Occipital lobe (tissue), 2 donors: Measurements from ENCODE around the gene GPR26. TPM values are rescaled to one million over a fixed set of nuclear protein-coding genes. Genes with fewer than 3 reads are reported as not detected.

Experiments used
- DNase-seq: peaks from one replicate; lab custom pipeline; 2025; lab: John Stamatoyannopoulos, UW
- total RNA-seq: library from RNA; depleted of rRNA; stranded (reverse); fragments of >200 nt; gene quantifications from one replicate; pipeline ENCODE4 v1.2.3, GENCODE V29; 2014

GPR26 gene
- total RNA-seq = 3.1 TPM

GRCh38 chr10:123666318-123667236 is at the start of gene GPR26:
TSS of gene GPR26 (plus strand) at chr10:123666355. CDS start at chr10:123666408, 53 bp downstream.
- no peak for DNase-seq

DNA sequence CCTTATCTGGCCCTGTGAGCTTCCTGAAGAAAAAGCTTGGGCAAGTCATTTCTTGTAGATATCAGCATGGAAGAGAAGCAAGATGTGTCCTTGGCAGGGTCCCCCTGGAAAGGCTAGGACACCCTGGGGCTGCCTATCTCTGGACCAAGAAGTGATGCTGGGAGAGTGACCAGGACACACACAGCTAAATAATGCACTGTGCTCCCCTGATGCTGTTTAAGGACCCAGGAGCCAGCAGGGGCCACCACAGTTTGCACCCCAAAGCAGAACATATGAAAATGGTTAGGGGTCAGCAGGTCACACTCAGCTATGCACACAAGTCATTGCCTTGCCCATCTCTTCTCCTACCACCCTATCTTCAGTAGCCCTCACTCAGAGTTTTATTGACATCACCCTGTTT is 47.9 kb upstream of the GPR26 start:
- DNase-seq = no peak

DNA sequence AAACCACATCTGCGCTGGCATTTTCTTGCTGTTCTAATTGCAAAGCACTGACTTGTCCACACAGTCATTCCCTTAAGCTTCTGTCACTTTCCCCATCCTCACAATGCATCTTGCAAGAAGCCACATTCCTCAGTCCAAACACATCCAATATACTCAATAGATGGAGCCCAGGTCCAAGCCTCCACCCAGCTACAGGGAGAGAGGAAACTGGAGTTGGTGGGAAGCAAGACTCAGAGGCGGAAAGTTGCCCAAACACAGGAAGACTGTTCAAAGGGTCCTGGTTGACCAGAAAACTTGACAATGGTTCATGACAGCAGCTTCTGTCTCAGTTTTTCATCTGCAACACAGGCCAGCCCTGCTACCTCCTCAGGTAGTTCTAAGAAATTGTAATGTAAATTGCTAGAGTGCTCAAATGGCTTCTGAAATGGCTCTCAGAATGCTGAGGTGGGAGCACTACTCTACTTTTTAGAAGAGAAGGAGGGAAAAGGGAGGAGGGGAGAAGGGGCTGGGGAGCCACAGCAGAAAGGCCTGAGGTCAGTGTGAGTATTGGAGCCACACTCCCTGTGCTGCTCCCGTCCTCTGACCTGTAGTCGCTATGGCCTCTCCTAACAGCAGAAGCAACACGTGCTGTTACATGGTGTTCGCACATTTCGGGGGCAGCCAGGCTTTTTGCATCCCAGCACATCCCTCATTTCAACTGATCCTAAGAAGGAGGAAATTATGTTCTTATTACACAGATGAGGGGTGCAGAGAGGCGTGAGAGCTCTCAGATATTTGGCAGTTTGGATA is 46.9 kb upstream of the GPR26 start:
- DNase-seq = no peak

- no peak for DNase-seq
These were observed 45.5 kb upstream of the GPR26 start for GRCh38 chr10:123620621-123621020.

DNA sequence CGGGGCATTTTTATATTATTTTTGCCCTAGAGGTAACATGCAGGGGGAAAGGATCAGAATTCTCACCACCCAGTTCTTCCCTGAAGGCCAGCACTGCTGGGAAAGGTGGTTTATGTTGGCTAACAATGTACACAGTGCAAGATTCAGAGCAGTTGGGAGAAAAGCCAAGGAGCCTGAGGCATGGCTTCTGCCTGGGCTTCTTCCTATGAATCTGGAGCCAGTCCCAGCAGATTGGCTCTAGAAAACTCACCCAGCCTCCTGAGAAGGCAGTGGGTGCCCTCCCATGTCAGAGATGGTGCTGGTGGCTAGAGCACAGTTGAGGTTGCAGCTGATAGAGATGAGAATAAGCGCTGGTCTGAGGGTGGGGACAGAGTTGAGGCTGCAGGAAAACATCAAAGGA is 44.7 kb upstream of the GPR26 start:
- DNase-seq = no peak

- no peak for DNase-seq
These were observed 44.2 kb upstream of the GPR26 start for GRCh38 chr10:123621916-123622315.

DNA sequence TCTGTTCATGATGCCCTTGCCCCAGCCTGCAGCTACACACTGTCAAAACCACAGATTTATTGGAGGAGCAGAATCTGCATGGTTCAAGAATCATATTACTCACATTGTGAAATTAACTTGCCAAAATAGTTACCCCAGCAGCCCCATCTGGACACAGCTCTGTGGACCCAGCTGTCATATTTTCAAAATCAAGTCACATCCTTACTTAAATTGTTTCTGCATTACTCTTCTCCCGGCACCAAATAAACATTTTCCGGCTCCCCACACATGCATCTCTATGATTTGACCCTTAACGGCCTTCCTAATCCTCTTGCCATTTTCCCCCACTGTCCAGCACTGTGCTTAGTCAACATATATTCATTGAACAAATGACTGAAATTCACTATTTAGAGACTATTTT is 43.8 kb upstream of the GPR26 start:
- DNase-seq = no peak

DNA sequence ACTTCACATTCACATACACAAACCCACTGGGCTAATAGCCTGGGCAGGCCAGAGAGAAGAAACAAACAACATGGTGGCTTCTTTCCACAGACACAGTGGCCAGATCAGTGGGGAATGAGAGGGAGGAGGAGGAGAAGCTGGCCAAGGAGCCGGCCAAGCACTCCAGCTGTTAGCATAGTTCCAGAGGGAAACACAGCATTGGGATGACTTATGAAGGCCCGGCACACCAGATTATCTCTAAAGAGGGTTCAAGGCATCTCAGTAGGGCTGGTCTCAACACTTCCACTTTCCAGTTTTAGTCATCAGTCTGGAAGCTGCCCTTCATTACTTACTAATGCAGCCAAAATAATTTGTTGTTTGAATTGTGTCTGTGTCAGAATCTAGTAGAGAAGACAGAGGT is 42.1 kb upstream of the GPR26 start:
- no peak for DNase-seq

GRCh38 chr10:123633106-123633505 is 33.0 kb upstream of the GPR26 start:
- DNase-seq = no peak

DNA sequence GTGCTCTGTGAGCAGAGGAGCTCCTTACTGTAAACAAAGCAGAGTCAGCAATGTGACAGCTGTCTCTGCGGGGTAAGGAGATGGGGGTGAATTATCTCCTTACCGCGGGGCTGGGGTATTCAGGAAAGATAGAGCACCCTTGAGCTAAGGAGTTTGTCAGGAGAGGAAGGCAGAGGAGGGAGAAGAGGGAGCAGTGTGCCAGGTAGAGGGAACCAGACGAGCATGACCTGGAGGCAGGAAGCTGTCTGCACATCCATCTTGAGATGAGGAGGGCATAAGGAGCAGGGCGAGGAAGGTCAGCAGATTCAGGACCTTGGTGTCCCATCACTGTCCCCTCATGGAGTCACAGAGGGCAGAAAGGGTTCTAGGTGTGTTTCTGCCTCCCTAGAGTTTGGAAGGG is 32.5 kb upstream of the GPR26 start:
- no peak for DNase-seq

DNA sequence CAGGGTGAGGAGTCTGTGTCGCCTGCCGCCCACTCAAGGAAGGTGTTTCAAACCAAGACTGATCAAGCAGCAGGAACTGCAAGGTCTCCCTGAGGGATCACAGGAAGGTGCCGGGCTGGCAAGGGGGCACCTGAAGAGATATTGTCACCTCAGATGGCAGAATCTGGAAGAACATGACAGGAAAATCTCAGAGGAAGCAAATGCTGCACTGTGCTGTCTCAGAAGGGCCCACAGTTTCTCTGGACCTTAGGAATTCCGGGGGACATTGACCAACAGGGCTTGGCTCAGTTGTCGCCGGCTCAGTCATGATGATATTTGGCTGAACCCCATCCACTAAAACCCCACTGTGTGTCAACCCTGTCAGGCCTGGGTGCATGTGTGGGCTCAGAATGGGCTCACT is 31.9 kb upstream of the GPR26 start:
- no peak for DNase-seq

- no peak for DNase-seq
These were observed 31.0 kb upstream of the GPR26 start for GRCh38 chr10:123635131-123635530.

- DNase-seq = no peak
These were observed 30.4 kb upstream of the GPR26 start for GRCh38 chr10:123635745-123636144.

DNA sequence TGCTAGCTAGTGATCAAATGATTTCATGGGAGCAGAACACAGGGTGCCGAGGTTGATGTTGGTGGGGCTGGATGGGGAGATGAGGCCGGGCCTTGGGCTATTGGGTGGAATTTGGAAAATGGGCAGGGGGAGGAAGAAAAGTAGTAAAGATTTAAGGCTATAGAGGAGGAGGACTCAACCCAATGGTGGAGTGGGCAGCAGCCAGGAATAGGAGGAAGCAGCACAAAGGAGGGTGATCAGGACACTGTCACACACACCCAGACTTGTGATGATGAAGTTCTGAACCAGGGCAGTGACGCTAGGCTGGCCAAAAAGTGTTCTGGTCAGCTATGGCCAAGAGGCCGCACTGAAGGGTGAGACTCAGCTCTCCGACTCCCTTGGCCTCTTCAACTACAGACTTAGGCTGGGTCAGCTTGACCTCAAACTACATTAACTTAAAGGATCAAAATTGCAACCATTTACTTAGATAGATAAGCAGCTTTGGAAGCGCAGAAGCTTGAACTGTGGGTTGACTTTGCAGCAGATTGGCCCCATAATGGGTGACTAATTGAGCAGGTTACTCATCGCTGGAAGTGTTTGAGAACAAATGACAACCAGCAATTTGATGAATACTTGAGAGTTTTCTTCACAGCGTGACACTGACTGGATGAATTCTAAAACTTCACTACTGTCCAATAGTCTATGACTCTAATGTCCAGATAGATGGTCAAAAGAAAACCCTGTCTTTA is 29.4 kb upstream of the GPR26 start:
- DNase-seq = no peak

- DNase-seq = no peak
These were observed 28.8 kb upstream of the GPR26 start for GRCh38 chr10:123637326-123637880.

DNA sequence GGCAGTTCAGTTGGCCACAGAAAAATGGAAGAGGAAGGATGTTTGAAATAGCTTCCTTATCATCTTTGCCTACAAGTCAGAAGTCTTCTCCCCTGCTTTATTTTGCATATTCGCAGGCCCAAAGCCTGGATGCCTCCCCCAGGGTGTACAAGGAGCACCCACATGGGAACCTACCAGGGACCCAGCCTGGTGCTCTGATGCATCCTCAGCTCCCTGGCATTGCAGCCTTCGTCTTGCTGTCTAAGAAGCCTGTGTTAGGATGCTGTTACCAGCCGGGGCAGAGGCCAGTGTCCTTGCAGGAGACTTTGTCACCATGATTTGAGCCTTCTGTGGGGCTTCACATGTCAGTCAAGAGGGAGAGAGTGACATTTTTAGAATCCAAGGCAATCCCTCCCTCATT is 27.0 kb upstream of the GPR26 start:
- no peak for DNase-seq

DNA sequence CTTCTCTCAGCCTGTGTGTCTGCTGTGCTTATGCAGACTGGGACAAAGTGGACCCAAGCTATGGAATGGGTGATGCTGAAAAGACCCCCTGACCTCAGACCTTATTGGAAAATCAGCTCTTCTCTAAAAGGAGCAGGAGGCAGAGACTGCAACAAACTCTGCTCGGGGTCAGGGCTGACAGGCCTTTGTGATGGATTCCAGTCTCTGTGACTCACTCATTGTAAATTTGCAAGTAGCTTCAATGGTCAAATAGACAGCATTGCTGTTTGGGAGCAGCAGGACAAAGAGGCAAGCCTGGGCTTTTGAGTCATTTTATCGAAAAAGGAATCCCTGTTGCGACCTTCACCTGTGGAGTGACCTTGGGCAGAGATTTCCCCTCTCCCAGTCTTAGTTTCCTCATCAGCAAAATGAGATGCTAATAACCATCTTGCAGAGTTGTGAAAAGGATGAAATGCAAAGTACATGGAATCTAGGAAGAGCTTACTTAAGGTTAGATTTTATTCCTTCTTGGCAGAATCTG is 26.1 kb upstream of the GPR26 start:
- DNase-seq = no peak

- no peak for DNase-seq
These were observed 23.9 kb upstream of the GPR26 start for GRCh38 chr10:123642293-123642692.

DNA sequence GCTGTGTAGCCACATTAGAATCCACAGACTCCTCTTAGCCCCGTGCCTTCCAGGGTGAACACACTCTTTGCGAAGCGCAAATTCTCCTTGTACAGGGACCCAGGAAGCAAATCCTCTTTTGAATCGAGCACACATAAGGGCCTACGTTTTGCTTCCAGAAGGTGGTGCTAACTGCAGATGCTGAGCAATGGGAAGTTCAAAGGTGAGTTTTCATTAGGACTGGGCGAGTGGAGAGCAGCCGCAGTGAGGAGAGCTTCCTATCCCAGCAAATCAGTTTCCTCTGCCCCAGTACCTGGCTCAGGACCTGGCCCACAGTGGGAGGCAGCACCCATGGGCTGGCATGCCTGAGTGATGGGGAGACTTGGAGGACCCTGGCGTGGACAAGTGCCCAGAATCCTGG is 23.5 kb upstream of the GPR26 start:
- no peak for DNase-seq

DNA sequence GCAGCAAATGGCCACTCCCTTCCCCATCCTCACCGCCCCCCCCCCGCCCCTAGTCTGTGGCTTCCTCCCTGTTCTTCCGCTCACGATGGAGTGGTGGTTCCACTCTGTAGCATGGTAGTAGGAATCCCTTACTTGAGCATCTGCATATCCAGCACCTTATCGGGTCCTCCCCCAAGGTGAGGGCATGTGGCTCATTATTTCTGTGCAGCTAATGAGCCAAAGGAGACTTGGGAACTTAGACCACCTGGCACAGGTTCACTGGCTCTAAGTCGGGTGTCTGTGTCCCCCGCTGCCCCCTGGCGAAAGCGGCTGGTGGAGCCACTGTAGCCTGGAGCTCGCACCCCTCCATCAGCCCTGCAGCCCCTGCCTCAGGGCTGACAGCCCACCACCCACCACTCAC is 22.8 kb upstream of the GPR26 start:
- DNase-seq = no peak

GRCh38 chr10:123645016-123645415 is 21.1 kb upstream of the GPR26 start:
- no peak for DNase-seq
